Measurements from ENCODE around the gene RTCA. TPM values are rescaled to one million over a fixed set of nuclear protein-coding genes. Genes with fewer than 3 reads are reported as not detected.
"Not testable (repeated sequence)": the region's sequence is repeated elsewhere in the genome, so short reads cannot be mapped to it uniquely, and the experiment has no call there.

RTCA gene
- total and polyA plus RNA-seq, 4 donors, result 11.2 to 18.9 (median 15.1) TPM

GRCh38 chr1:100253552-100253951 lies 12.5 kb upstream of the RTCA start (continued):
- TF ChIP-seq YY1 (IDR thresholded peaks at IDR 0.05), result no peak
- no peak for TF ChIP-seq ZBTB33 (IDR thresholded peaks at IDR 0.05)

DNA sequence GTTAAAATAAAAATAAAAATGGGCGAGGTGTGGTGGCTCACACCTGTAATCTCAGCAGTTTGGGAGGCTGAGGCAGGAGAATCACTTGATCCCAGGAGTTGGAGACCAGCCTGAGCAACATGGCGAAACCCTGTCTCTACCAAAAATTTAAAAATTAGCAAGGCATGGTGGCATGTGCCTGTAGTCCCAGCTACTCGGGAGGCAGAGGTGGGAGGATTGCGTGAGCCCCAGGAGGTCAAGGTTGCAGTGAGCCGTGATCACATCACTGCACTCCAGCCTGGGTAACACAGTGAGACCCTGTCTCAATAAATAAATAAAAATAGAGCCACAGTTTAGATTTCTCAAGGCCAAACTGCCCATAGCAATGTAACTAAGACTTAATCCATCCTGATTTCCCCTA lies 9.7 kb upstream of the RTCA start:
- H3K27me3 ChIP-seq (ENCODE audit: control insufficient read depth in 4 of 4, insufficient read depth in 4 of 4, low read length in 3 of 4); H3K4me3 ChIP-seq (ENCODE audit: low read depth in 1 of 3, low read length in 3 of 3); DNase-seq (ENCODE audit: low spot score); H3K9ac ChIP-seq (ENCODE audit: low read depth in 1 of 2, low read length in 2 of 2); H3K27ac ChIP-seq (ENCODE audit: low read depth in 1 of 2, low read length in 2 of 2); H3K9me3 ChIP-seq (ENCODE audit: control insufficient read depth in 4 of 4, low read length in 3 of 4); H3K4me1 ChIP-seq (ENCODE audit: control insufficient read depth in 4 of 4, insufficient read depth in 4 of 4, low read length in 3 of 4); H3K36me3 ChIP-seq (ENCODE audit: control insufficient read depth in 4 of 4, insufficient read depth in 3 of 4, low read depth in 1 of 4, low read length in 3 of 4): not testable (repeated sequence)
- 87% methylated on average over 5 of the region's 5 CpGs for WGBS

- not testable (repeated sequence) for H3K9ac ChIP-seq (ENCODE audit: low read depth in 1 of 2, low read length in 2 of 2); H3K4me3 ChIP-seq (ENCODE audit: low read depth in 1 of 3, low read length in 3 of 3); H3K27me3 ChIP-seq (ENCODE audit: control insufficient read depth in 4 of 4, insufficient read depth in 4 of 4, low read length in 3 of 4); H3K27ac ChIP-seq (ENCODE audit: low read depth in 1 of 2, low read length in 2 of 2); H3K36me3 ChIP-seq (ENCODE audit: control insufficient read depth in 4 of 4, insufficient read depth in 3 of 4, low read depth in 1 of 4, low read length in 3 of 4); H3K9me3 ChIP-seq (ENCODE audit: control insufficient read depth in 4 of 4, low read length in 3 of 4); DNase-seq (ENCODE audit: low spot score); H3K4me1 ChIP-seq (ENCODE audit: control insufficient read depth in 4 of 4, insufficient read depth in 4 of 4, low read length in 3 of 4)
- WGBS, result 84% methylated on average over 6 of the region's 6 CpGs
Measured at GRCh38 chr1:100258427-100258826, 7.6 kb upstream of the RTCA start.

DNA sequence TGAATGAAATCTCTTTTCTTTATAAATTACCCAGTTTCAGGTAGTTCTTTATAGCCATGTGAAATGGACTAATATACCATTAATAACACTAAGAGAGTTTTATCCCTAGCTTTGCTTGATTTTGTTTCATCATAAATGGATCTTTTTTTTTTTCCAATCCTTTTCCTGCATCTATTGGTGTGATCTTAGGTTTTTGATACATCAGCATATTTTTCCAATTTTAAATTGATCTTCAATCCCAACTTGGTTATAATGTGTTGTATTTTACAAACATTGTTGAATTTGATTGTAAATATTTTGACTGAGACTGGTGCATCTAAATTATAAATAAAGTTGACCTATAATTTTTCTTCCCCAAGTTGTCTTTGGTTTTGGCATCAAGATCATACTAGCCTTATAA lies 4.3 kb upstream of the RTCA start:
- no peak overlapping the region for H3K9ac ChIP-seq (ENCODE audit: low read depth in 1 of 2, low read length in 2 of 2)
- no peaks in the 10 kb centered on the region for H3K9me3 ChIP-seq (ENCODE audit: control insufficient read depth in 4 of 4, low read length in 3 of 4)
- TF ChIP-seq SP1 (IDR thresholded peaks at IDR 0.05) (no peak), FOXA1 (IDR thresholded peaks at IDR 0.05) (no peak), HNF4A (conservative IDR thresholded peaks at IDR 0.05) (no peak), FOXA2 (IDR thresholded peaks at IDR 0.05) (no peak), NR2F2 (IDR thresholded peaks at IDR 0.05) (no peak), TAF1 (conservative IDR thresholded peaks at IDR 0.05) (no peak), GABPA (IDR thresholded peaks at IDR 0.05 in 1 of 2, conservative IDR thresholded peaks at IDR 0.05 in 1 of 2) (no peak), JUND (IDR thresholded peaks at IDR 0.05) (no peak), ATF3 (IDR thresholded peaks at IDR 0.05) (no peak), RAD21 (IDR thresholded peaks at IDR 0.05) (no peak), YY1 (IDR thresholded peaks at IDR 0.05) (no peak), CTCF (IDR thresholded peaks at IDR 0.05; ENCODE audit: low read depth, low read length, missing input control) (no peak), ZBTB33 (IDR thresholded peaks at IDR 0.05) (no peak), EGR1 (IDR thresholded peaks at IDR 0.05; ENCODE audit: low read depth in 2 of 2) (no peak), REST (IDR thresholded peaks at IDR 0.05) (no peak), HNF4G (IDR thresholded peaks at IDR 0.05) (no peak), RXRA (IDR thresholded peaks at IDR 0.05) (no peak)
- H3K27me3 ChIP-seq (ENCODE audit: control insufficient read depth in 4 of 4, insufficient read depth in 4 of 4, low read length in 3 of 4), result no peaks in the 10 kb centered on the region
- peaks cover 1 to 9% (median 4%) of the 10 kb centered on the region in 4 donors for H3K4me1 ChIP-seq (ENCODE audit: control insufficient read depth in 4 of 4, insufficient read depth in 4 of 4, low read length in 3 of 4)
- DNase-seq (ENCODE audit: low spot score), result no peak
- H3K4me3 ChIP-seq (ENCODE audit: low read depth in 1 of 3, low read length in 3 of 3), result no peak overlapping the region
- no peaks in the 10 kb centered on the region for H3K36me3 ChIP-seq (ENCODE audit: control insufficient read depth in 4 of 4, insufficient read depth in 3 of 4, low read depth in 1 of 4, low read length in 3 of 4)
- H3K27ac ChIP-seq (ENCODE audit: low read depth in 1 of 2, low read length in 2 of 2), result no peak overlapping the region
